Measurements from ENCODE around the gene CERS3.

Gene CERS3

GRCh38 chr15:100383302-100384107 is 145.2 kb downstream of the CERS3 start:
- DNase-seq (ENCODE audit: low read depth in 2 of 2): no peak

DNA sequence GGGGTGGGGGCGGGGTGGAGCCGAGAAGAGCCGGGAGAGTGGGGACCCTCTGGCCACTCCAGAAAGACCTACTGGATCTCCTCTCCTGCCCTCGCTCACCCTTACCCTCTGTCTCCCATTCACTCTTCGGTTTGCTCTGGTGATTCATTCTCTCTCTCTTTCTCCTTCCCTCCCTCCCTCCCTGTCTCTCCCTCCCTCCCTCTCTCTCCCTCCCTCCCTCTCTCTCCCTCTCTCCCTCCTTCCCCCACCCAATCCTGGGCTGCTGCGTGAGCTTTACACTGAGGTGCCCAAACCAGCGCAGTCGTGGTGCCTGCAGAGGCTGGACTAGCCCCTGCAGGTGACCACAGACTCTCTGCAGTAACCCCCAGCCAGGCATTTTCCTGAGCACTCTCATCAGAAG is 154.8 kb downstream of the CERS3 start:
- DNase-seq (ENCODE audit: low read depth in 2 of 2): no peak

DNA sequence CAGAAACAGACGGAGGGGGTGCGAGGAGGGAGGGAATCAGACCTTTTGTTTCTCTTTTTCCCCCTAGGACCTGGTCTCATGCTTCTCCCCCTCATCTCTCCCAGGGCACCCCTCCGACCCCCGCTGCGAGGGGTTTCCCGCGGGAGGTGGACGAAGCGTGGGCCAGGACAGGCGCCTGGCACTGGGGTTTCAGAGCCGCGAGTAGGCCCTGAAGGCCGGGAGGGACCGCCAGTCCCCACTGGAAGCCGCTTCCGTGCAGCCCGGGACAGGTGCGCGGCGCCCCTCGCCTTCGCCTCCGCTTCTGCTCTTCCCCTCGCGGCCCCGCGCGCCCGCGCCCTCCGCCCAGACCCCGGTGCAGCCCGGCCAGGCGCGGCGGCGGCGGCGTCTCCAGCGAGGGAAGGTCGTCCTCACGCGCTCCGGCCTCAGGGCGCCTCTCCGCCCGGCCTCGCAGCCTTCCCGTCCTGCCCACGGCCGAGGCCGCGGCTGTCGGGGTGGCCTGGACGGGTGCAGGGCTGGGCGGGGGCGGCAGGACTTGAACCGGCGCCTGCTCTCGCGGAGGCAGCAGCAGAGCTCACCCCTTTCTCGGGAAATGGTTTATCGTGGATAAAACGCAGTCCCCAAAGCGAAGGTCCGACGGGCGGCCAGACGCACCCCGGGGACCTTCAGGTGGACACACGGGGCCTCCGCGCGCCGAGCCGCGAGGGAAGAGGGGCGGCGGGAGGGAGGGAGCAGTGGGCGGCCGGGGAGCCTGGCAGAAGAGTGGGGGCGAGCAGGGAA is 155.4 kb downstream of the CERS3 start:
- no peak for DNase-seq (ENCODE audit: low read depth in 2 of 2)

DNA sequence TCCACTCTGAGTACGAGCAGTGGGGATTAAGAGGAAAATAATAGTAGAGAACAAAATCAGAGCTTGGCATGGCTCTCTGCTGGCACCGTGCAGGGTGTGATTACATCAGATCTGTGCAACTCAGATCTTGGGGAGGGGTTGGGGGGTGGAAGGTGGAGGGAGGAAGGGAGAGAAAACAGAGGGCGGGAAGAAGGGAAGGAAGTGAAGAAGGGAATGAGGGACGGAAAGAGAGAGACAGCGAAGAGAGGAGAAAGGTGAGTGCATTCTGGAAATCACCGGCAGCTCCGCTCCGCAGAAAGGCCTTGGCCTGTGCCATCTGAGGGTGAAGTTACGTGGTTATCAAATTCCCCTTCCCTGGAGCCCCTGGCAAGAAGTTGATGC is 156.0 kb downstream of the CERS3 start:
- DNase-seq (ENCODE audit: low read depth in 2 of 2): no peak

DNA sequence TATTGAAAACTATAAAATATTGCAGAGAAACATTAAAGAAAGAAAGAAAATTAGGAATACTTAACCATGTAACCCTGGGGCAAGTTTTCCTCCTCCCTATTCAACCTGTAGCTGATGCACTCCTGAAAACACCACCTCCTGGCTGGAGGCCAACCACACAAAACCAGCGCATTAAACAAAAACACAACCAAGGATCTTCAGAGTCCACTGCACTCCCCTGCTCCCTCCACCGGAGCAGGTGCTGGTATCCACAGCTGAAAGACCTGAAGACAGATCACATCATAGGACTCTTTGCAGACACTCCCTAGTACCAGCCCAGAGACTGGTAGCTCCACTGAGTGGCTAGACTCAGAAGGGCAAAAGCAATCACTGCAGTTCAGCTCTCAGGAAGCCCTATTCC is 173.4 kb downstream of the CERS3 start:
- DNase-seq (ENCODE audit: low read depth in 2 of 2): no peak

GRCh38 chr15:100353449-100353848 is 175.3 kb downstream of the CERS3 start:
- DNase-seq (ENCODE audit: low read depth in 2 of 2): no peak

- DNase-seq (ENCODE audit: low read depth in 2 of 2): no peak
These were observed 178.1 kb downstream of the CERS3 start for GRCh38 chr15:100350434-100351226.
